Measurements from ENCODE around the gene CCDC188. TPM values are rescaled to one million over a fixed set of nuclear protein-coding genes. Genes with fewer than 3 reads are reported as not detected.
A peak's percentile ranks its signal among the peaks of the same experiment; 100 is the strongest.

Gene CCDC188
- total and polyA plus RNA-seq, 2 of the 13 experiments (the other 11 are each of a cell fraction or from before 2014, with no cell fraction given) = not detected

DNA sequence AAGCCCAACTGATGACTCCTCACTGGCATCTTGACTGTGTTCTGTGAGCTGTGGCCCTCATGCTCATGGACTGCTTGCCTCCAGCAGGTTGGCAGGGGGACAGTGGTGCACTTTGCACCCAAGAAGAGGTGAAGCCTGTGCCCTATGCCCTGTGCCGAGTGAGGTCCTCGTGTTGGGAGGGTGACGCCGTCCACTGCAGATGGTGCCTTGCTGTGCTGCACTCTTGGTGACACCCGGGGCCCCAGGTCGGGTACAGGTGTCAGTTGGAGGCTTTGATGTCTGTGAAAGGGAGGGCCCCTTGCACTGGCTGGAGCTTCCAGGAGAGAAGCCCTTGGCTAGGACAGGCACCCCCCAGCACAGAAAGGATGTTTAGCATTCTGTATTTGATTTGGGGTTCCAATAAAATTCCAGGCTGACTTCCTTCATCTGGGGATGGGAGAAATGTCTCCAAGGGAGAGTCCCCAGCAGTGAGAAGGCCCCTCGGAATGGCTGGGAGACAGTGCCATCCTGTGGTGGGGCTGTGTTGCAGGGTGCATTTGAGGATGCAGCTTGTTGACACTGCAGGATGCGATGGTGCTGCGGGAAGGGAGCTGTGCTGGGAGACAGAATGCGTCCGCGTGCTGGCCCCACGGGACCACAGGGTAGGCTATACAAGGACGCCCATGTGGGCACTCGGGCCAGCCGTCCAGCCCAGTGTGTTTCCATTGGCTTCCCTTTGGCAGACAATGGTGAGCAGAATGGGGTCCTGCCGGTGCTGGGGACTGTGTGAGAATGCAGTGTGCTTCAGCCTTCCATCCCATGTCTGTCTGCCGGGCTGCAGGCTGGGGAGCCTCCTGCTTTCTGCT lies 21.7 kb downstream of the CCDC188 start (continued):
- TF ChIP-seq ZUFSP (CRISPR knock-in tag; IDR thresholded peaks at IDR 0.05; ENCODE audit: borderline replicate concordance) = no peak
- no peak for TF ChIP-seq SRSF9 (IDR thresholded peaks at IDR 0.05; ENCODE audit: borderline replicate concordance, insufficient read depth, low read depth, low read length, poor library complexity, severe bottlenecking)
- TF ChIP-seq ATF2 (CRISPR knock-in tag; IDR thresholded peaks at IDR 0.05) = no peak
- TF ChIP-seq MIXL1 (CRISPR knock-in tag; IDR thresholded peaks at IDR 0.05) = no peak
- TF ChIP-seq DR1 (CRISPR knock-in tag; IDR thresholded peaks at IDR 0.05) = no peak
- no peak for TF ChIP-seq ZSCAN29 (CRISPR knock-in tag; conservative IDR thresholded peaks at IDR 0.05)
- TF ChIP-seq HMG20B (CRISPR knock-in tag; conservative IDR thresholded peaks at IDR 0.05) = no peak; the same call in 1 of the 2 replicates
- TF ChIP-seq, protein P1, sequence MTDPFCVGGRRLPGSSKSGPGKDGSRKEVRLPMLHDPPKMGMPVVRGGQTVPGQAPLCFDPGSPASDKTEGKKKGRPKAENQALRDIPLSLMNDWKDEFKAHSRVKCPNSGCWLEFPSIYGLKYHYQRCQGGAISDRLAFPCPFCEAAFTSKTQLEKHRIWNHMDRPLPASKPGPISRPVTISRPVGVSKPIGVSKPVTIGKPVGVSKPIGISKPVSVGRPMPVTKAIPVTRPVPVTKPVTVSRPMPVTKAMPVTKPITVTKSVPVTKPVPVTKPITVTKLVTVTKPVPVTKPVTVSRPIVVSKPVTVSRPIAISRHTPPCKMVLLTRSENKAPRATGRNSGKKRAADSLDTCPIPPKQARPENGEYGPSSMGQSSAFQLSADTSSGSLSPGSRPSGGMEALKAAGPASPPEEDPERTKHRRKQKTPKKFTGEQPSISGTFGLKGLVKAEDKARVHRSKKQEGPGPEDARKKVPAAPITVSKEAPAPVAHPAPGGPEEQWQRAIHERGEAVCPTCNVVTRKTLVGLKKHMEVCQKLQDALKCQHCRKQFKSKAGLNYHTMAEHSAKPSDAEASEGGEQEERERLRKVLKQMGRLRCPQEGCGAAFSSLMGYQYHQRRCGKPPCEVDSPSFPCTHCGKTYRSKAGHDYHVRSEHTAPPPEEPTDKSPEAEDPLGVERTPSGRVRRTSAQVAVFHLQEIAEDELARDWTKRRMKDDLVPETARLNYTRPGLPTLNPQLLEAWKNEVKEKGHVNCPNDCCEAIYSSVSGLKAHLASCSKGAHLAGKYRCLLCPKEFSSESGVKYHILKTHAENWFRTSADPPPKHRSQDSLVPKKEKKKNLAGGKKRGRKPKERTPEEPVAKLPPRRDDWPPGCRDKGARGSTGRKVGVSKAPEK (CRISPR knock-in tag; IDR thresholded peaks at IDR 0.05; ENCODE audit: borderline replicate concordance) = no peak
- TF ChIP-seq NFE2L2 (IDR thresholded peaks at IDR 0.05; ENCODE audit: low read length) = no peak
- TF ChIP-seq ZNF782 (CRISPR knock-in tag; IDR thresholded peaks at IDR 0.05; ENCODE audit: borderline replicate concordance) = no peak
- no peak for TF ChIP-seq STAT5B (CRISPR knock-in tag; IDR thresholded peaks at IDR 0.05)
- 0 out of 2 replicates have a peak, but pooled peaks have one; percentile 38 for TF ChIP-seq ZNF746 (CRISPR knock-in tag; IDR thresholded peaks at IDR 0.05)
- TF ChIP-seq CAMTA2 (CRISPR knock-in tag; IDR thresholded peaks at IDR 0.05; ENCODE audit: borderline replicate concordance) = no peak
- peak; percentile 44 for TF ChIP-seq AGO1 (IDR thresholded peaks at IDR 0.05; ENCODE audit: low read depth, low read length, poor library complexity, severe bottlenecking)
- no peak for TF ChIP-seq ZNF263 (CRISPR knock-in tag; IDR thresholded peaks at IDR 0.05)
- no peak for TF ChIP-seq ZKSCAN1 (IDR thresholded peaks at IDR 0.05; ENCODE audit: low read length)
- peak; percentile 27; the same call in 1 of the 2 replicates for TF ChIP-seq SOX5 (CRISPR knock-in tag; IDR thresholded peaks at IDR 0.05; ENCODE audit: borderline replicate concordance)
- no peak for TF ChIP-seq TRIM22 (IDR thresholded peaks at IDR 0.05)
- TF ChIP-seq, protein P2, sequence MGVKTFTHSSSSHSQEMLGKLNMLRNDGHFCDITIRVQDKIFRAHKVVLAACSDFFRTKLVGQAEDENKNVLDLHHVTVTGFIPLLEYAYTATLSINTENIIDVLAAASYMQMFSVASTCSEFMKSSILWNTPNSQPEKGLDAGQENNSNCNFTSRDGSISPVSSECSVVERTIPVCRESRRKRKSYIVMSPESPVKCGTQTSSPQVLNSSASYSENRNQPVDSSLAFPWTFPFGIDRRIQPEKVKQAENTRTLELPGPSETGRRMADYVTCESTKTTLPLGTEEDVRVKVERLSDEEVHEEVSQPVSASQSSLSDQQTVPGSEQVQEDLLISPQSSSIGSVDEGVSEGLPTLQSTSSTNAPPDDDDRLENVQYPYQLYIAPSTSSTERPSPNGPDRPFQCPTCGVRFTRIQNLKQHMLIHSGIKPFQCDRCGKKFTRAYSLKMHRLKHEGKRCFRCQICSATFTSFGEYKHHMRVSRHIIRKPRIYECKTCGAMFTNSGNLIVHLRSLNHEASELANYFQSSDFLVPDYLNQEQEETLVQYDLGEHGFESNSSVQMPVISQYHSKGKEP (CRISPR knock-in tag; IDR thresholded peaks at IDR 0.05) = no peak
